ENCODE results near the gene SLC6A1.

The SLC6A1 gene

GRCh38 chr3:10996345-10997013, 3.9 kb downstream of the SLC6A1 start:
- no peak for DNase-seq

GRCh38 chr3:10997196-10997595, 4.6 kb downstream of the SLC6A1 start:
- no peak for DNase-seq

- DNase-seq = no peak
Measured at GRCh38 chr3:10998542-10998941, 6.0 kb downstream of the SLC6A1 start.

GRCh38 chr3:10999221-11000107, 6.9 kb downstream of the SLC6A1 start:
- no peak for DNase-seq

GRCh38 chr3:11000528-11000927, 8.0 kb downstream of the SLC6A1 start:
- DNase-seq = no peak

- DNase-seq = no peak
Measured at GRCh38 chr3:11001020-11001657, 8.6 kb downstream of the SLC6A1 start.

- DNase-seq = no peak
Measured at GRCh38 chr3:11001658-11002021, 9.1 kb downstream of the SLC6A1 start.

GRCh38 chr3:11002371-11002807, 9.8 kb downstream of the SLC6A1 start:
- DNase-seq = no peak

GRCh38 chr3:11004563-11004962, 12.0 kb downstream of the SLC6A1 start:
- no peak for DNase-seq

- no peak for DNase-seq
Measured at GRCh38 chr3:11005686-11006256, 13.2 kb downstream of the SLC6A1 start.

- DNase-seq = no peak
Measured at GRCh38 chr3:11006986-11007933, 14.7 kb downstream of the SLC6A1 start.

- no peak for DNase-seq
Measured at GRCh38 chr3:11009898-11010297, 17.4 kb downstream of the SLC6A1 start.

GRCh38 chr3:11010426-11011165, 18.0 kb downstream of the SLC6A1 start:
- DNase-seq = no peak

- DNase-seq = no peak
Measured at GRCh38 chr3:11014253-11014652, 21.7 kb downstream of the SLC6A1 start.

GRCh38 chr3:11014752-11015151, 22.2 kb downstream of the SLC6A1 start:
- no peak for DNase-seq

- DNase-seq = no peak
Measured at GRCh38 chr3:11015369-11015768, 22.8 kb downstream of the SLC6A1 start.

- no peak for DNase-seq
Measured at GRCh38 chr3:11016727-11017126, 24.2 kb downstream of the SLC6A1 start.

GRCh38 chr3:11019116-11019819, 26.7 kb downstream of the SLC6A1 start:
- no peak for DNase-seq

- DNase-seq = no peak
Measured at GRCh38 chr3:11020764-11021163, 28.2 kb downstream of the SLC6A1 start.

- DNase-seq = no peak
Measured at GRCh38 chr3:11021611-11022011, 29.1 kb downstream of the SLC6A1 start.

- DNase-seq = no peak
Measured at GRCh38 chr3:11022115-11022514, 29.6 kb downstream of the SLC6A1 start.

Measured in activated CD8-positive, alpha-beta memory T cell treated with anti-CD3 and anti-CD28 coated beads, Interleukin-2, amount 50 U/mL, for 4 hours (primary cell).